ENCODE results near the gene TMIGD2.
"Not testable (repeated sequence)": the region's sequence is repeated elsewhere in the genome, so short reads cannot be mapped to it uniquely, and the experiment has no call there.

Gene TMIGD2, protein sequence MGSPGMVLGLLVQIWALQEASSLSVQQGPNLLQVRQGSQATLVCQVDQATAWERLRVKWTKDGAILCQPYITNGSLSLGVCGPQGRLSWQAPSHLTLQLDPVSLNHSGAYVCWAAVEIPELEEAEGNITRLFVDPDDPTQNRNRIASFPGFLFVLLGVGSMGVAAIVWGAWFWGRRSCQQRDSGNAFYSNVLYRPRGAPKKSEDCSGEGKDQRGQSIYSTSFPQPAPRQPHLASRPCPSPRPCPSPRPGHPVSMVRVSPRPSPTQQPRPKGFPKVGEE

DNA sequence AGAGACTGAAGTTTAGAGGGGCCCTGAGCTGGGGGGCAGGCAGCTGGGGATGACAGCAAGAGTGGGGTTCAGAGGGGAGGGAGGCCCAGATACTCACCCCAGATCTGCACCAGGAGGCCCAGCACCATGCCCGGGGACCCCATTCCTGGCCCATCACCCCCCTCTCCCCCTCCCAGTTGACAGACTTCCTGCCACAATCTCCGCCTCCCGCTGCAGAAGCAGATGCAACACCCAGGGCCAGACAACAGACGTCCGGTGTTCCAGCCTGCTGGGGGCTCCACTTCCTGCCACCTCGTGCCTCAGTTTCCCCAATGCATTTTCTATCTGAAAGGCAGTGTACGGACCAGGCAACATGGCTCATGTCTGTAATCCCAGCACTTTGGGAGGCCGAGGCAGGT, at the start of gene TMIGD2:
Gene TMIGD2 (minus strand): TSS at position 147 of the 398 bp plus-strand sequence. CDS start 4 bp downstream, at position 143.
- no peak for DNase-seq

DNA sequence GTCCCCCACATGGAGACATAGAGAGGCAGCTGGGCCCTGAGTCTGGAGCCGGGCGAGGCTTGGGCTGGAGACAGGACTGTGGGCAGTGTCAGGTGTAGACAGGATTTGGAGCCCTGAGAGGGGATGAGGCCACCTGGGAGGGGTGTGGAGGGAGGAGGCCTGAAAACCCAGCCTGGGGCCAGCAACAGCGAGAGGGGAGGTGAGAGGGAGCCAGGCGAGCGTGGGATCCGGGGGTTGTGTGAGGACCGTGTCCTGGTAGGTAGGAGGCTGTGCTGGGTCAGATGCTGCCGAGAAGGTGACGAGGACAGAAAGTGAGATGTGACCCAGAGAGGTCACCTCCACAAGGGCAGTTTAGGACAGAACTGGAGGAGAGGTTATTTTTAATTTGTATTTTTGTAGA, 48.5 kb upstream of the TMIGD2 start:
- DNase-seq = peak; percentile 28

DNA sequence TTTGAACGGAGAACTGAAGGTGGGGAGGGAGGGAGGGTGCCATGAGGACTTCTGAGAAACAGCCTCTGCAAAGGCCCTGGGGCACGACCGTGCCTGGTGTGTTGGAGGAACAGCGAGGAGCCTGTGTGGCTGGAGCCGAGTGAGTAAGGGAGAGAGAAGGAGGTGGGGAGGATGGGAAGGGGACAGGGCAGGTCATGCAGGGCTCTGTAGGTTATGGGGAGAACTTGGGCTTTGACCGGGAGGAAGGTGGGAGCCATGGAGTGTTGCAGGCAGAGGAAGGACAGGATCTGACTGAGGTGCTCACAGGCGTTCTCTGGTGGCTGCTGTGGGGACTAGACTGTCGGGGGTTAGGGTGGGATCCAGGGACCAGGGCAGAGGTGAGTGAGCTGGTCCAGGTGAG, 47.9 kb upstream of the TMIGD2 start:
- DNase-seq = no peak

DNA sequence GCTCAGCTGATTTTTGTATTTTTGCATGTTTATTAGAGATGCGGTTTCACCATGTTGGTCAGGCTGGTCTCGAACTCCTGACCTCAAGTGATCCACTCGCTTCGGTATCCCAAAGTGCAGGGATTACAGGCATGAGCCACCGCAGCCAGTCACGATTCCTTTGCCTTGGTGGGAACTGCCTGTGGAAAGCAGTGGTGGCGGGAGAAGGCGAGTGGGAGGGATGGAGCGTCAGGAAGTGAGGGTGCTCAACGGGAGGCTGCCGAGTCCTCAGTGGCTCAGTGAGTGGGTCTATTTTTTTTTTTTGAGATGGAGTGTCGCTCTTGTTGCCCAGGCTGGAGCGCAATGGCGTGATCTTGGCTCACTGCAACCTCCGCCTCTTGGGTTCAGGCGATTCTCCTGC, 47.0 kb upstream of the TMIGD2 start:
- not testable (repeated sequence) for DNase-seq

DNA sequence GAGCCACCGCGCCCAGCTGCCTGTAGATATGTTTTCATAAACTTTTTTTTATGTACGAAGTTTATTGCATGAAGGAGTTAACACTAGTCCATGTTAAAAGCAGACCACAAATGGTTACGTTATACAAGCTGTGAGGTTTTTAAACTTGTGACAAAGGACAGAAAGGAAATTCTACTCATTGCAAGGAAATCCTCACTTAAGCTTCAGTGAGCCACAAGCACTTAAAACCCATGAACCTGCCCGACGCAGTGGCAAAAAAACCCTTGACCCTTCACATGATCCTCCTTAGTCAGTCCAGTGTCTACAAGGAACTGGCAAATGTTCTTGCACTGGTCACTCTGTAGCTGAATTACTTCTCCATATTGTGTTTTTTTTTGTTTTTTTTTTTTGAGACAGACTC, 45.3 kb upstream of the TMIGD2 start:
- DNase-seq = no peak

DNA sequence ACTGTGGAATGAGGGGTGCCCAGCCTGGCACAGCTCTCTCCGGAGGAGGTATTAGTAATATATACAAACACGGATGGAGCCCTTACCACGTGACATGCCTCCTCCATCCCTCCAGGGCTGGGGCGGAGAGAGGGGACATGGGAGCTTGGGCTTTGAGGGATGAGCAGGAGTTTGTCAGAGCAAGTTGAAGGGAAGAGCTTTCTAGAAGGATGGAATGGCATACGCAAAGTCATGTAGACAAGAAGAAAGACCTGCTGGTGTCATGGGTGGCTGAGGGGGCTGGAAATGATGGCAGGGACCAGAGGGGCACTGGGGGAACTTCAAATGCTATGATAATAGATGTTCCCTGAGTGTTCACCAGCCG, 43.8 kb upstream of the TMIGD2 start:
- no peak for DNase-seq

DNA sequence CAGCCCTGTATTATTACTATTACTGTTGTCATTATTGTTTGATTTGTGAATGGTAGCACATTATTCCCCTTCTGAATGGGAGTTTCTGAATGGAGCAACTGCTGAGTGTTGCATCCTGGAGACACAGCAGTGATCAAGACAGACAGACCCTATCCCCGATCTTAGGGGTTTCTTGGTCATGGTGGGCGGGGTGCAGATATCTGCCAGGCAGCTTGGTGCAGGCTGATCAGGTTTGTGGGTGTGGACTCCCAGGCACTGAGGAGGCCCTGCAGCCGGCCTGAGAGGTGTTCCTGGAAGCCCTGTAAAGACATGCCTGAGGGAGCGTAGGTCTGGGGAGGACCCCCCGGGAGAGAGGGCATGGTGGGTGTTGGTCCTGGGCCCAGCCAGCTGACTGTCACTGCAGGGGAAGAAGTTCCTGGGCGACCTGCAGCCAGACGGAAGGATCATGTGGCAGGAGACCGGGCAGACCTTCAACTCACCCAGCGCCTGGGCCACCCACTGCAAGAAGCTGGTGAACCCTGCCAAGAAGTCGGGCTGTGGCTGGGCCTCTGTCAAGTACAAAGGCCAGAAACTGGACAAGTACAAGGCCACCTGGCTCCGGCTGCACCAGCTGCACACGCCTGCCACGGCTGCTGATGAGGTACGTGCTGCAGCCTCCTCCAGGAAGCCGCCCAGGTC, 43.3 kb upstream of the TMIGD2 start:
- no peak for DNase-seq

DNA sequence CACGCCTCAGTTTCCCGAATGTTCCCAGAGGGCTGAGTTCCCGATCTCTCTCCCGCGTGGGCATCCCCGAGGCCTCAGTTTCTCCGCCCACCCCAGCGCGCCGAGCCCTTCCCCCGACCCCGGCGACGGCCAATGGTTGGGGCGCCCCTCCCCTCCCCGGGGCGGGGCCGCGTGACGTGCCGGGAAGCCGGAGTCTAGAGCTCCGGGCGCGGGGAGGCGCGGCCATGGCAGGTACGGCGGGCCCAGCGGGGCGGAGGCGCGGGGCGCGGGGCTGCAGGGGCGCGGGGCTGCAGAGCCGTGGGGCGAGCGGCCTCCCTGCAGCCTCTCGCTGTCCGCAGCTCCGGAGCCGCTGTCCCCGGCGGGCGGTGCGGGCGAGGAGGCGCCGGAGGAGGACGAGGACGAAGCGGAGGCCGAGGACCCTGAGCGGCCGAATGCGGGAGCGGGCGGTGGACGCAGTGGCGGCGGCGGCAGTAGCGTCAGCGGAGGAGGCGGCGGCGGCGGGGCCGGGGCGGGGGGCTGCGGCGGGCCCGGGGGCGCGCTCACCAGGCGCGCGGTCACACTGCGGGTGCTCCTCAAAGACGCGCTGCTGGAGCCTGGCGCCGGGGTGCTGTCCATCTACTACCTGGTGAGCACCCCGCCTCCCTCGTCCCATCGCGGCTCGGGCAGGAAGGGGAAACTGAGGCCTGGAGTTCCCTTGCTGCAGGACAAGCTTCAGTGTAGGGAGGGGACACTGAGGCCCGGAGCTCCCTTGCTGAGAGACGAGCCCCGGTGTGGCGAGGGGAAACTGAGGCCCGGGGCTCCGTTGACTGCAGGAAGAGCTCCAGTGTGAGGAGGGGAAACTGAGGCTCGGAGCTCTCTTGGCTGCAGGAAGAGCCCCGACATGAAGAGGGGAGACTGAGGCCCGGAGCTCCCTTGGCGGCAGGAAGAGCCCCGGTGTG, 41.5 kb upstream of the TMIGD2 start, which contains the start of gene MPND:
Gene MPND (plus strand): TSS at position 193 of the 938 bp plus-strand sequence. CDS start 32 bp downstream, at position 225.
- DNase-seq = peak; percentile 97

DNA sequence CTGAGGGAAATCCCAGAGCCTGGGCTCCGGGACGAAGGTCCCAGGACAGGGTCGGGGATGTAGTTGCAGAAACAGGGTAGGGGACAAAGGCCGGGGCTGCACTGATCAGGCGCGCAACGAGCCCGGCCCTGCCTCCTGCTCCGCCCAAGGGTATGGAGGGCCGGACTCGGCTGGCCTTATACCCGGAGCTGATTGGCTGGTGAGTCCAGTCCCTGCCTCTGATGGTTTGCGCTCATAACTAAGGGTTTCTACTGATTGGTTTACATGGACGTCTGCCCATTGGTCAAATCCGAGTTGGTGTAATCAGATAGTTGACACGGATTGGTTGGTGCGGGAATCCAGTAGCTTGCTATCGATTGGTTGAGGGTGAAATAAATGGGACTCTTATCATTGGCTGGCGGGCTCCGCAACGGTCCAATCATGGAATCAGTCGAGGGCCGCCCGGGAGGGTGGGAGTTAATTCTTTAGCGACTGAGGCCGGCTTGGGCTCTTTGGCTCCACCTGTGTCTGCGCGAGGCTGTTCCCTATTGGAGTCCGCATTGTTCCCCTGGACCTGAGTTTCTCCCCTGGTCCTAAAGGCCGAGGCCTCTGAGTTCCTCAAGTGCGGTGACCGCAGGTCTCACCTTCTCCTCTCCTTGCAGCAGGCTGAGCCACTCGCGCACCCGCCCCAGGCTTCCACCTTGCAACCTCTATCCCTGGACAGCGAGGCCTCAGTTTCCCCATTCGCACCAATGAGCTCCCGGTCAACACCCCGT, 40.6 kb upstream of the TMIGD2 start:
- DNase-seq = peak; percentile 86

DNA sequence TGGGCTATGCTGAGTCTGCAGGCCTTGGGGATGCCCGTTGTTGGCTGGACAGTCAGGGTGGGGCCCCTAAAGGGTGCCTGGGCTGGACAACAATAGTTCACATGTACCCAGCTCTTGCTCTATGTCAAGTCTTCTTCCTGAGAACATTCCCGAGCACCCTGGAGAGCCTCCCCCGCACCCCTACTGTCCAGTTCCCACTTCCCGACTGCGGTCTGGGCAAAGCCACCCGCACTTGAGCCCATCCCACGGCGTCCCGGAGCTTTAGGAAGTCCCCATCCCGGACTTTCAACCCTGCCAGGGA, 40.1 kb upstream of the TMIGD2 start:
- no peak for DNase-seq

DNA sequence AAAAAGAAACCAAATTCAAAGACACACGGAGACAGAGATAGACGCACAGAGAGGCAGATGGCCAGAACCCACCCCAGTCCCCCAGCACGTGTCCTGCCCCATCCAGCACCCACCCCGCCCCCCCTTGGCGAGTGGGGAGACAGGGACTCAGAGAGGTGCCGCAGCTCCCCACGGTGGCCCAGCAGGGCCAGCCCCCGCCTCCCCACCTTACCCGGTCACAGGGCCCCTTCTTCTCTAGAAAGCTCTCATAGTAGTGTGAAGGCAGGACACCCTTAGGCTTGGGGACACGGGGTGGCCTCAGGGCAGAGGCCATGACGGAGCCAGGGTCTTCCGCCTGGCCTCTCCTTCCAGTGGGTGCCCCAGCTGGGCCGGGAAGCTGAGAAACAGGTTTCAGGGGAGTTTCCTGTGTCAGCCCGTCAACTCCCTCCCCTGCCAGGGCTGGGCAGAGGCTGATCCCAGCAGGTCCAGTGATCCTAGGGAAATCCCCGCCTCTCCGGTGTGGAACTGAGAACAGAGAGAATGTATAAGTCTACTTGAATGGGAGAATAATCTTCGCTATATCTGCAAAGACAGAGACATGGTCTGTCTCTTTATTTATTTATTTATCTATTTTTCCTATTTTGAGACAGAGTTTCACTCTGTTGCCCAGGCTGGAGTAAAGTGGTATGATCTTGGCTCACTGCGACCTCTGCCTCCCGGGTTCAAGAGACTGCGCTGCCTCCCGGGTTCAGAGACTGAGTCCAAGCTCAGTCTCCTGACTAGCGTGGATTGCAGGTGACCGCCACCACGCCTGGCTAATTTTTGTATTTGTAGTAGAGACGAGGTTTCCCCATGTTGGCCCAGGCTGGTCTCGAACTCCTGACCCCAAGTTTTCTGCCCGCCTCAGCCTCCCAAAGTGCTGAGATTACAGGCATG, 36.5 kb upstream of the TMIGD2 start, which contains the start of gene STAP2:
Gene STAP2 (minus strand): TSS at position 387 of the 915 bp plus-strand sequence. CDS start 74 bp downstream, at position 313.
- DNase-seq = no peak

DNA sequence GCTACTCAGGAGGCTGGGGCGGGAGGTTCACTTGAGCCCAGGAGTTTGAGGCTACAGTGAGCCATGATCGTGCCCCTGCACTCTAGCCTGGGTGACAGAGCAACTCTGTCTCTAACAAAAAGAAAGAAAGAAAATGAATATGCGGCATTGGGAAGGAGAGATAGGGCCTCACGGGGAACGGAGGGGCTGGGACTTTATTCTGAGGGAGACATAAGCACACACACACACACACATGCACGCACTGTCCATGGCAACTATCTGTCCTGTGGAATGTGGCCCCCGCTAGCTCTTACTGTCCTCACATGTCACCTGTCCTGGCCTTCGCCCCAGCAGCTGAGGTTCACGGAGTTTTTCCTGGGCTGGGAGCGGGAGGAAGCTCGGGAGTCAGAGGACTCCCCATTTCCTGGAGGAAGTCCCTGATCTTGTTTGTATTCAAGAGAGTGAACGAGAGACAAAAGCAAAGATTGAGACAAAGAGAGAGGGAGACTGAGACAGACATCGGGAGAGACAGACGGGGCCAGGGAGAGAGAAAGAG, 35.8 kb upstream of the TMIGD2 start:
- no peak for DNase-seq

DNA sequence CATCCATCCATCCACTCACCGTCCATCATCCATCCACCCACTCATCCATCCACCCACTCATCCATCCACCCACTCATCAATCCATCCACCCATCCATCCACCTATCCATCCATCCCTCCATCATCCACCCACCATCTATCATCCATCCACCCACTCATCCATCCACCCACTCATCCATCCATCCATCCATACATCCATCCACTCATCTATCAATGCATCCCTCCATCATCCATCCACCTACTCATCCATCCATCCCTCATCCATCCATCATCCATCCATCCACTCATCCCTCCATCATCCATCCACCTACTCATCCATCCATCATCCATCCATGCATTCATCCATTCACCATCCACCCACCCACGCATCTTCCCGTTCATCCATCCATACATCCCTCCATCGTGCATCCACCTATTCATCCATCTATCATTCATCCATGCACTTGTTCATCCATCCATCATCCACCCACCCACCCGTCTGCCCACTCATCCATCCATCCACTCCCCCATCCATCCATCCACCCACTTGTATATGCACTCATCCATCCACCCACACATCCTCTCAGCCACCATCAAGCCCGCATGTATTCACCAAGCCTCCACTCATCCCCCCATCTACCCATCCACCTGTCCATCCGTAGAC, 32.9 kb upstream of the TMIGD2 start:
- no peak for DNase-seq

DNA sequence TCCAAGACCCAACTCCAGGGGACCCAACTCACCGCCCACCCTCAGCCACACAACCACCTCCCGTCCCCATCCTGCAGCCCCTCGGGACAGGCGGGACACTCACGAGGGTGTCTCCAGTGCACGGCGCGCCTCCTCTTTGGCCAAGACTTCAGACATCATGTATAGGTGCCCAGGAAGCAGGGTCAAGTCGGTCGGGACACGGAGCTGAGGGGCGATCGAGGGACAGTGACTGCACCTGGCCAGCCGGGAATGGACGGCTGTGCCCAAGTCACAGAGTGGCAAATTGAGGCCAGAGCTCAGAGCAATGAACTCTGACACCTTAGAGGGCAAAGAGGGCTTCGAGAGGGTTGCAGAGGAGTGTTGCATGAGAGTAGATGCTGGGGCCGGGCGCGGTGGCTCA, 27.7 kb upstream of the TMIGD2 start:
- no peak for DNase-seq

DNA sequence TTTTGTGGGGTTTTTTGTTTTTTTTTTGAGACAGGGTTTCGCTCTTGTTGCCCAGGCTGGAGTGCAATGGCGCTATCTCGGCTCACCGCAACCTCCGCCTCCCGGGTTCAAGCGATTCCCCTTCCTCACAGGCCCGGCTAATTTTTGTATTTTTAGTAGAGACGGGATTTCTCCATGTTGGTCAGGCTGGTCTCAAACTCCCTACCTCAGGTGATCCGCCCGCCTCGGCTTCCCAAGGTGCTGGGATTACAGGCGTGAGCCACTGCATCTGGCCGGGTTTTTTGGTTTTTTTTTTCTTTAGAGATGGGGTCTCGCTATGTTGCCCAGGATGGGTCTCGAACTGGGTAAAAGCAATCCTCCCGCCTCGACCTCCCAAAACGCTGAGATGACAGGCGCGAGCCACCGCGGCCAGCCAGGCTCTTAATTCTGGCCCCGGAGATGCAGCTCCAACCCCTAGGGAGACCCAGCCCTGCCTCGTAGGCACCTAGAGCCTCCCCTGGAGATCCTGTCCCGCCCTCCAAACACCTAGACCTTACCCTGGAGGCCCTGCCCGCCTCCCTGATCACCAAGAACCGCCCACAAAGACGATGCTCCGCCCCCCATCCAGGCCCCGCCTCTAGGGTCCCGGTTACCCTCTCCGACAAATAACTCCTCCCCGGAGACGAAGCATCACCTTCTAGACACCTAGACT, 26.9 kb upstream of the TMIGD2 start:
- DNase-seq = peak; percentile 46

DNA sequence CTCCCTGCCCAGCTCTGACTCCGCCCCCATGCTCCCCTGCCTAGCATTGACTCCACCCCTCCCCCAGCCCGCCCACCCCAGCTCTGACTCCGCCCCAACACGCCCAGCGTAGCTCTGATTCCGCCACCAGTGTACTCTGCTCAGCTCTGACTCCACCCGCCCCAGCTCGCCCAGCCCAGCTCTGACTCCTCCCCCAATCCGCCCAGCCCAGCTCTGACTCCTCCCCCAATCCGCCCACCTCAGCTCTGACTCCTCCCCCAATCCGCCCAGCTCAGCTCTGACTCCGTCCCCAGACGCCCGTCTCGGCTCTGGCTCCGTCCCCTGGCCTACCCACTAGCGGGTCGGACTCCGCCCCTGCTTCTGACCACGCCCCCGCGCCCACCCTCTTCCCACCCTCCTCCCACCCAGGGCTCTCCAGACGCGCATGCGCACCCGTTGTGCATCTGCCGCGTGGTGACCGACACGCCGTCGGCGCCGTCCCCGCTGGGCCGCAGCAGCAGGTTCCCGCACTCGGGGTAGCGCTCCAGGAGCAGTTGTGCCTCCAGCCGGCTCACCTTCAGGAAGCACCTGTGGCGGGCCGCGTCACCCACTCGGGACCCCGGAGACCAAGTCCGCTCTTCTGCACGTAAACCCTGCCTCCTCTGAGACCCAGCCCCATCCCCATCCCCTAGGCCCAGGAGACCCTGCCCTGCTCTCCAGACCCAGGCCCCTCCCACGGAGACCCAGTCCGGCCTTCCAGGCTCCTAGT, 26.2 kb upstream of the TMIGD2 start:
- DNase-seq = peak; percentile 91

DNA sequence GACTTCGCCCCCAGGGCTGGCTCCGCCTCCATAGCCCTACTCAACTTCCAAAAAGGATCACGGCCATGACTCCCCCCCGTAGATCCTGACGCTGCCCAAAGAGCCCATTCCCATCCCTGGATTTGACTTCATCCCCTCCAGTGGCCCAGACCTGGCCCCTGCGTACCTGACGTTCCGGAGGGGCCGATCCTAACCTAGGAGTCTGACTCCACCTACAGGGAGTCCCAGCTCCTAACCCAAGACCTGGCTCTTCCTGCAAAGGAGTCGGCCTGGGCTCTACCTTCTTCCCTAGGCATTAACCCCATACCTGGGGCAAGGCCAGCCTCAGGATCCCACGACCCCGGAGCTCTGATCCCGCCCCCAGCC, 25.7 kb upstream of the TMIGD2 start:
- DNase-seq = no peak

DNA sequence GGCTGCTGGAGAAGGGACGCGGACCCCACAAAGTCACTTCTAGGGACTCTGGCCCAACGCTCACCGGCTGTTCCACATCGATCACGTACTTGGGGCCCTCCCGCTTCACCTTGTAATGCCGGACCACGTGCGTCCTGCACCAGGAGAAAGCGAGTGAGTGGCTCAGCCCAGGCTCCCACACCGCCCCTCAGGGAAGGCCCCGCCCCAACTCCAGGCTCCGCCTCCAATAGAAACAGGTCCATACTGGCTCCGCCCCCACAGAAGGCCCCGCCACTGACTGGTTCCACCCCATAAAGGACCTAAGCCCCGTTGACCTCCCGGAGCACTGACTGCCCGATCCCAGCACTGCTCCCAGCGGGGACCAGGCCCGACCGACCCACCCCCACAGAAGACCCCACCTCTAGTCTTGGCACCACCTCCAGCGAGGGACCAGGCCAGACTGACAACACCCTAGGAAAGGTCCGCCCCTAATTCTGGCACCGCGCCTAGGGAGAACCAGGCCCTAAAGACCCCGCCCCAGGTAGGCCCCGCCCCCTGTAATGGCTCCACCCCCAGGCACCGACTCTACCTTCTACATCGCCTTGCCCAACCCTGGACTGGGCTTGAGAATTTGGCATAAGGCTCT, 25.2 kb upstream of the TMIGD2 start:
- DNase-seq = peak; percentile 67

DNA sequence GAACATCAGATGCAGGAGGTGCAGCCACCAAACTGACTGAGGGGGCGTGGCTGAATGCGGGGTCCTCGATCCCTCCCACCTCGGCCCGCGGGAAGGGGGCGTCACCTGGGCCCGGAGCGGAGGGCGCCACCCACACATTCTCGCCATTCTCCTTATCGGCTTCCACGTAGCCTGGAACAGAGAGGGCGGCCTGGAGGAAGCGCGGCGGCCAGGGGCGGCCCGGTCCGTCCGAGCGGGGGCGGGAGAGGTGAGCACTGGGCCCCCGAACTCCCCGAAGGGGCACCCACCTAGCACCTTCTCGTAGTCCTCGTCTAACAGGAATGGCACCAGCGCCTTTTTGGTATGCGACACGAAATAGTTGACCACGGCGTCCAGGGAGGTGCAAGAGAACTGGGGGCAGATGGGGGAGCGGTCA, 24.7 kb upstream of the TMIGD2 start:
- DNase-seq = no peak

All from activated CD4-positive, CD25-positive, alpha-beta regulatory T cell treated with anti-CD3 and anti-CD28 coated beads, Interleukin-2, amount 50 U/mL, for 72 hours (primary cell).